ENCODE results near the gene NRCAM.

- TF ChIP-seq CTCF (IDR thresholded peaks at IDR 0.05; ENCODE audit: insufficient read depth, low read length, poor library complexity, severe bottlenecking) (no peak), EZH2phosphoT487 (conservative IDR thresholded peaks at IDR 0.05; ENCODE audit: low read length) (no peak)
These were observed 262.4 kb downstream of the NRCAM start for GRCh38 chr7:108193594-108194498.

All from SU-DHL-6 (cell line).